Activated T-cell treated with anti-CD3 and anti-CD28 coated beads, Interleukin-2, amount 50 U/mL, for 72 hours (primary cell): ENCODE measurements around the gene ZNF79. TPM values are rescaled to one million over a fixed set of nuclear protein-coding genes. Genes with fewer than 3 reads are reported as not detected.
A peak's percentile ranks its signal among the peaks of the same experiment; 100 is the strongest.

ENCODE experiments used
- ATAC-seq, 2 donors: fragments of 150-1000 bp; cut with Tn5 transposase; replicated peaks in 1 of 2; 2 replicates each; pipeline ENCODE4 v1.10.0; 2021; ENCODE audit warnings: moderate library complexity in 2 of 2, mild to moderate bottlenecking in 1 of 2
- DNase-seq, 2 donors: peaks; one replicate each; pipeline ENCODE4 v3.0.0; 2021 to 2022; ENCODE audit warnings: mixed read lengths in 1 of 2
- H3K27ac Mint-ChIP-seq: one replicate; pipeline ENCODE4 v1.8.0; 2022; ENCODE audit warnings: mild to moderate bottlenecking, moderate library complexity, mixed read lengths
- H3K27me3 Mint-ChIP-seq: one replicate; pipeline ENCODE4 v1.8.0; 2022; ENCODE audit warnings: low read depth, mixed read lengths
- H3K36me3 Mint-ChIP-seq, 2 donors: one replicate each; pipeline ENCODE4 v1.8.0; 2022; ENCODE audit warnings: mixed read lengths in 2 of 2, mild to moderate bottlenecking in 1 of 2; ENCODE audit not compliant: insufficient read depth in 2 of 2
- H3K4me1 Mint-ChIP-seq: one replicate; pipeline ENCODE4 v1.8.0; 2022; ENCODE audit warnings: low read depth, mixed read lengths
- H3K4me3 Mint-ChIP-seq, 2 donors: one replicate each; pipeline ENCODE4 v1.8.0; 2022; ENCODE audit warnings: mild to moderate bottlenecking in 2 of 2, mixed read lengths in 2 of 2, moderate library complexity in 2 of 2
- H3K9me3 Mint-ChIP-seq, 2 donors: one replicate each; pipeline ENCODE4 v1.8.0; 2022; ENCODE audit warnings: mixed read lengths in 2 of 2
- total RNA-seq, 2 donors: library from RNA; stranded (reverse); gene quantifications; one replicate each; pipeline ENCODE4 v1.2.3, GENCODE V29; 2022

ZNF79 gene
- total RNA-seq, 2 donors from 2014 or later, result 10.4 to 16.1 TPM

DNA sequence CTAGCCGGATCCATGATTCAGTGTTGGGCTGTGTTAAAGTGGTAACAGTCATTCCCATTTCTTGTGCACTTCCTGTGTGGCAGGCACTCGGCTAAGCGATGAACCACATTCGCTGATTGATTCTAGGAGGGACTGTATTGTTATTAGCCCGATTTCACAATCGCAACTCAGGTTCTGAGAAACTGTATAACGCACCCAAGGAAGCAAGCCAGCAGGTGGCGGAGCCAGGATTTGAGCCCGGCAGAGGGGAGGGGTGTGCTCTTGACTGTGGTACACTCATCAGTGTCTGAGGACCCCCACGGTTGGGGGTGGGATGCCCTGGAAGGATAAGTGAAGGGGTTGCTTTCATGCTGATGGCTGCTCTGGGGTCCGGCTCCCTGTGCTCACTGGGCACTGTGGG, 61.8 kb downstream of the ZNF79 start:
- no peak overlapping the region for H3K4me3 Mint-ChIP-seq
- DNase-seq (no peak), ATAC-seq (no peak)
- H3K4me1 Mint-ChIP-seq, result no peaks in the 10 kb centered on the region
- peaks cover 5 to 8% of the 10 kb centered on the region in 2 donors for H3K36me3 Mint-ChIP-seq
- no peaks in the 10 kb centered on the region for H3K9me3 Mint-ChIP-seq
- no peaks in the 10 kb centered on the region for H3K27me3 Mint-ChIP-seq
- H3K27ac Mint-ChIP-seq, result no peak overlapping the region

DNA sequence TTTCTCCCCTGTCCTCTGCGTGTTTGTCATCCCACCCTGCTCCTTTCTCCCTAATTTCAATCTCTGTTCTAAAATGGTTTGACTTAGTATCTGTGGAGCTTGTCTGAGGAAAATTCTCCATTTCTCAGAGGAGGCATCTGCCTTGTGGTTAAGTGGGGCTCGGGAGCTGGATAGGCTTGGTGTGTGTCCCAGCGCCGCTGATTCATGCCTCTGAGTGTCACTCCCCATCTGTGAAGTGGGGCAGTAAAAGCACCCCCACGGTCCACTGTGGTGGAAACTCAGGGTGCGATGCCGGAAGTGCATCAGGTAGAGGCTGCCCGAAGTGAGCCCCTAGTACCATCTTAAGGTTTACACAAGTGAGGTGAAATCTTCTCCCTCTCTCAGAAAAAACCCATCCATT, 64.8 kb downstream of the ZNF79 start:
- DNase-seq (no peak), ATAC-seq (no peak)
- Mint-ChIP-seq H3K4me1 (no peaks in the 10 kb centered on the region), H3K27me3 (no peaks in the 10 kb centered on the region), H3K4me3 (no peak overlapping the region), H3K9me3 (no peaks in the 10 kb centered on the region), H3K36me3 (peaks cover 3 to 4% of the 10 kb centered on the region in 2 donors), H3K27ac (no peak overlapping the region)

DNA sequence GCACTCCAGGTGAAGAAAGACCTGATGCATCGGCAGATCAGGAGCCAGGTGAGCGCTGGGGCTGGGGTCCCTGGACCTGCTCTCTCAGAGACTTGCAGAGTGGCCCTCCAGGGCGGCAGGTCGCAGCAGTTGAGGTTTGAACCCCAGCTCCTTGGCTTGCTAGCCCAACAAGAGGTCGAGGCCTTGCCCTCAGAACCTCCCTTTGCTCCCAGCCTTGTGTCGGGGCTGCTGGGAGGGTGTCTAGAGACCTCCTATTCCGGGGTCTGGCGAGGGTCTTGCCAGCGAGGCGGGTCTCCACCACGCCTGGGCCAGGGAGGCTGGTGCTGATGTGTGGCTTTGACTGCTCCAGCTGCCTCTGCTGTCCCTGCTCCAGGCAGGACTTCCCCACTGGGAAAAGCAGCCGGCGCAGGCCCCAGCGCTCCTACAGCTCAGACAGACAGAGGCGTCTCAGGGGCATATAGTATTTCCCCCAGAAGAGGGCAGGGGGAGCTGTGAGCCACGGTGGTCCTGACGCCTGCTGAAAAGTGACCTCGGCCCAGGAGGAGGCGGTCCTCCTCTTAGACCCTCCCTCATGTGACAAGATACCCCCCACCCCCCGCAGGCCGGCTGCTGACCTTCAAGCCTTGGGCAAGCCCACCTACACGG, 65.4 kb downstream of the ZNF79 start:
- H3K4me3 Mint-ChIP-seq, result no peak overlapping the region
- no peaks in the 10 kb centered on the region for H3K4me1 Mint-ChIP-seq
- H3K27me3 Mint-ChIP-seq, result no peaks in the 10 kb centered on the region
- DNase-seq (no peak), ATAC-seq (no peak)
- peaks cover 0 to 4% of the 10 kb centered on the region in 2 donors for H3K36me3 Mint-ChIP-seq
- no peak overlapping the region for H3K27ac Mint-ChIP-seq
- H3K9me3 Mint-ChIP-seq, result no peaks in the 10 kb centered on the region

DNA sequence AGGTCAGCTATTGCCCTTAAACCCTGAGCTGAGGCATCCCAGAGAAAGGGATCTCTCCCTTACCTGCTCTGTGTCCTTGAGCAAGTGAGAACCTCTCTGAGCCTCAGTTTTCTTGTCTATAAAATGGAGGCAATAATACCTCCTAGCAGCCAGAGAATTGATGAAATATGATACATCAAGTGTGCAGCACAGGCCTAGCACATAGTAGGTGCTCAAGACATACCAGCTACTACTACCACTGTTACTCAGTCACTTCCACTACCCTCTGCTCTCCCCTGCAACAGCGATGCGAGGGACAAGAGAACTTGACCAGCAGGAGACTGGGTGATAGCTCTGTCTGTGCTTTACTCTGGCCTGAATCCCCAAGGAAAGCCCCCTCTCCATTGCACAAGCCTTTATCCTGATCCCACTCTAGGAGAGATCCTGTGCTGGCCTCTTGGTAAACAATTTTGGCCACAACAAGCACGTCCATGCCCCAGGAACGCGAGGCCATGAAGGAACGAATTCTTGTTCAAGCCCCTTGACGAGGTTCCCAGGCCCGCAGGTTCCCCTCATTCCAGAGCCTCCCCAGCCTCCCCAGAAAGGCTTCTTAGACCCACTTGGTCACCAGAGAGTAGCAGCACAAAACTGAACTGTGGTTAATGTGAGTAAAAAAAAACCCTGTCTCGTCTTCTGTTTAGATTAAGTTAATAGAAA, 66.5 kb downstream of the ZNF79 start:
- Mint-ChIP-seq H3K36me3 (peaks cover 0 to 4% of the 10 kb centered on the region in 2 donors), H3K4me1 (no peaks in the 10 kb centered on the region), H3K27me3 (no peaks in the 10 kb centered on the region), H3K27ac (no peak overlapping the region), H3K9me3 (no peaks in the 10 kb centered on the region), H3K4me3 (no peak overlapping the region)
- ATAC-seq (no peak), DNase-seq (no peak)

DNA sequence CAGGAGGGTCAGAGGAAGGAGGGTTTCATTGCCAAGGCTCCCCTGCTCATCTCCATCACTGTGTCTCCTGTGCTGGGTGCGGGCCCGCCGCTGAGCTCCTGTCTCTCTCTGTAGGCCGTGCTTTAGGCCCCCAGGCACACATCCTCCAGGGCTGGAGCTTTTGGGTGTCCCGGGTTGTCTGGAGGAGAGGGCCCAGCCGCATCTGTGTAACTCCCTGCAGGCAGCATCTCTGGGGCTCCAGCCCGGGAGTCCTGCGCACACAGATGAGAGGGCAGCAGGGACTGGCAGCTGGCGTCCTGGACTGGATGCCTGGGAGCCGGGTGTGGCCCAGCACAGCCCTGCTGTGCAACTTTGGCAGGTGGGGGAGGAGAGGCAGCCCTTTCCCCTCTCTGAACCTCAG, 67.3 kb downstream of the ZNF79 start:
- H3K36me3 Mint-ChIP-seq, result peaks cover 0 to 2% of the 10 kb centered on the region in 2 donors
- no peak overlapping the region for H3K27ac Mint-ChIP-seq
- H3K4me3 Mint-ChIP-seq, result no peak overlapping the region
- no peaks in the 10 kb centered on the region for H3K9me3 Mint-ChIP-seq
- DNase-seq (no peak), ATAC-seq (peak in 1 of 2 donors; percentile 22)
- H3K4me1 Mint-ChIP-seq, result no peaks in the 10 kb centered on the region
- H3K27me3 Mint-ChIP-seq, result no peaks in the 10 kb centered on the region

DNA sequence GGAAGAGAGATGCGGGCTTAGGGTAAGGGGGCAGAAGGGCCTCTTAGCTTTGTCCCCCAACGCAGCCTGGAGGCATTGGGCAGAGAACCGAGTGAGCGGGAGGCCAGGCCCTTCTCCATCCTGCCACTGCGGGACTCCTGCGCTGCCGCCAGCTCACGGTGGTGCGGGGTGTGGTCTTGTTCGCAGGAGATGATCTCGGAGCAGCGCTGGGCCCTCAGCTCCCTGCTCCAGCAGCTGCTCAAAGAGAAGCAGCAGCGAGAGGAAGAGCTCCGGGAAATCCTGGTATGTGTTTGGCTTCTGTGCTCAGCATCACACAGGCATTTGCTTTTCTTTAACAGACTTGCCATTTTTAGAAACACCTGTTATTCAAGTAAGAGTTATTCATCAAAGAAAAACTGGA, 68.4 kb downstream of the ZNF79 start:
- Mint-ChIP-seq H3K27me3 (no peaks in the 10 kb centered on the region), H3K36me3 (peaks cover 0 to 2% of the 10 kb centered on the region in 2 donors), H3K4me1 (no peaks in the 10 kb centered on the region), H3K9me3 (no peaks in the 10 kb centered on the region), H3K4me3 (no peak overlapping the region), H3K27ac (no peak overlapping the region)
- ATAC-seq, result no peak
- no peak for DNase-seq

DNA sequence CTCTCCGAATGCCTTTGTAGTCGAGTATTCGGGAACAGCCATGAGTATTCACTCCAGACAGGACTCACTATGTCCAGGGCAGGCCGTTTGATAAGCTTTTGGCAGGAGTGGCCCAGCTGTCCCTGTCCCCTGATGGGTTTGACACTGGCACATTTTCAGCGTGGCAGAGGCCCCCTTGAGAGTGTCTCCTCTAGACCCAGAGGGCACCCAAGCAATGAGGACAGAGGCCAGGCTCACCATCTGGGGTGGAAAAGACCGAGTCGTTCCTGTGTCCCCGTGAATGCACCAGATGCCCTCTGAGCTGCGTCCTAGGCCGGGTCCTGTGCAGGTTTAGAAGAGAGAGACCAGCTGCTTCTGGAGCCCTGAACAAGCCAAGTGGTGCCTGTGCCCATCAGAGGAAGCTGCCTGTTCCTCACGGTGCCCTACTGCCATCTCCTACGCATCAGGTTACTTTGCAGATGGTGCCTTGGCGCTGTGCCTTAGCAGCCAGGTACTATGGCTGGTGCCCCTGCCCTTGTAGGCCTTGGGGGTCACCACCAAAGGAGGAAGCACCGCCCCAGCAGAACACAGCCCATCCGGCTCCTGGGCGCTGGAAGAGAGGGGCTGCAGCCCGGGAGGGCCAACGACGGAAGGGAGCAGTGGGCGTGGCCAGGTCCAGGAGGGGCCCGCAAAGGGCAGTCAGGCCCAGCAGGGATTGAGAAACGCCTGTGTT, 69.6 kb downstream of the ZNF79 start:
- no peaks in the 10 kb centered on the region for H3K4me1 Mint-ChIP-seq

DNA sequence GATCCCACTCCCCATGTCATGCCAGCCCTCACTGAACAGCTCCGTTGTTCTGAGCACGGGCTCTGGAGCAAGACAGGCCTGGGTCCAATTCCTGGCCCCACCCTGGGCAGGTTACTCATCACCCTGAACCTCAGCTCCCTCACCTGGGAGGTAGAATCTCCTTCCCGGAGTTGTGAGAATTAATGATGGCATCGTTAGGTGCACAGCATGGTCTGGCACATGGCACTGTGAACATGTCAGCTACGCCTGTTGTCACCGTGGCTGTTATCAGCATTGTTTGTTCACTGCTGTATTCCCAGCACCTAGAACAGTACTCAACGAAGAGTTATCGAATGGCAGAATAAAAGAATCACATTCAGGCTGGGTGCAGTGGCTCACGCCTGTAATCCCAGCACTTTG, 70.1 kb downstream of the ZNF79 start:
- no peak for ATAC-seq
- no peak overlapping the region for H3K27ac Mint-ChIP-seq
- H3K27me3 Mint-ChIP-seq, result no peaks in the 10 kb centered on the region
- H3K9me3 Mint-ChIP-seq, result no peaks in the 10 kb centered on the region
- H3K4me1 Mint-ChIP-seq, result no peaks in the 10 kb centered on the region
- no peak for DNase-seq
- no peak overlapping the region for H3K4me3 Mint-ChIP-seq
- peaks cover 0 to 2% of the 10 kb centered on the region in 2 donors for H3K36me3 Mint-ChIP-seq

More for the DNA sequence above, 69.6 kb downstream of the ZNF79 start:
- no peaks in the 10 kb centered on the region for H3K27me3 Mint-ChIP-seq
- ATAC-seq, result no peak
- no peaks in the 10 kb centered on the region for H3K9me3 Mint-ChIP-seq
- no peak overlapping the region for H3K4me3 Mint-ChIP-seq
- no peak overlapping the region for H3K27ac Mint-ChIP-seq
- DNase-seq, result no peak
- H3K36me3 Mint-ChIP-seq, result peaks cover 0 to 2% of the 10 kb centered on the region in 2 donors

Other genes starting within 250 kb of the ZNF79 start
- 1 to 10 TPM; 2.2 to 4.7 TPM for gene GARNL3, start 159.6 kb upstream of the ZNF79 start, total RNA-seq
- gene SLC2A8, start 27.2 kb upstream of the ZNF79 start, total RNA-seq, result 10 to 100 TPM; 11.4 to 13.8 TPM
- gene RPL12, start 27.0 kb downstream of the ZNF79 start, total RNA-seq, result 1,000 to 10,000 TPM; 2,503 to 2,755 TPM
- gene LRSAM1, start 27.1 kb downstream of the ZNF79 start, total RNA-seq, result 10 to 100 TPM; 30.5 to 33.8 TPM
- gene STXBP1, start 187.9 kb downstream of the ZNF79 start, total RNA-seq, result 10 to 100 TPM; 14.5 to 26.6 TPM